ENCODE data around the gene SERPINA4. TPM values are rescaled to one million over a fixed set of nuclear protein-coding genes. Genes with fewer than 3 reads are reported as not detected.

Gene SERPINA4
- total and polyA plus RNA-seq, 2 donors: not detected

DNA sequence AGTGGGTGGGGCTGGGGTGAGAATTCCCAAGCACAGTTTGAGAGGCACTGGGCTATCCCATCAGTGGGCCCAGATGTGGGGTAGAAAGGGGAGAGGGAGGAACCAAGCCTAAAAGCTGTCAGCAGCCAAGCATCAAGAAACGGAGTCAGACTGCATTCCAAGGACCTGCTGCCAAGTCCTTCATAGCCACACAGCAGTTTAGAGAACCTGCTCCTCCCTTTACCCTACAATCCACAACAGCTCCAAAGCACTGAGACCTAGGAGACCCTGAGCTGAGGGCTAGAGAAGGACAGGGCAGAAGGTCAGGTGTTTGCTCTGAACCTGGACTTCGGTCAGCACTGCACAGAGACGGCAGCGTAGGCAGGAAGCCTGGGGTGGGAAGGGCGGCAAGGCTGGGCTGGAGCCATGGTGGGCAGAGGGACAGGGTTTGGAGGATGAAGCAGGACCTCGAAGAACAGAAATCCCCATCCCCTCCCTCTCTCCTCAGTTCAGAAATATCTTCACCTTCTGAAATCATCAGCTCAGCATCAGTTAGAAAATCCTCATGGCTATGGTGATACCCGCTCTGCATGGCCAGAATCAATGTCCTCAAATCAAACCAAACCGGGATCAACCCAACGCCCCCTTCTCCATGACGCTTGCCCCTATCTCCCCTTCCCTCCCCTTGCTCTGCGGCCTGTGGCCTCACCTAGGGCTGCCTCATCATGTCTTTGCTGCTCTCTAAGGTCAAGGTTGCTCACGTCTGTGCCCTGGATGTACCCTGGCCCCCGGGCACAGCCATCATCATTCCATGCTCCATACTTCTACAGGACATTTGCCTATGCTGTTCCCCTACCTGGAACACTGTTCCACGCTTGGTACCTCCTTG lies 12.9 kb upstream of the SERPINA4 start:
- WGBS: 88% methylated on average over 14 of the region's 14 CpGs
- no peak overlapping the region for H3K27ac ChIP-seq (ENCODE audit: low read depth)

DNA sequence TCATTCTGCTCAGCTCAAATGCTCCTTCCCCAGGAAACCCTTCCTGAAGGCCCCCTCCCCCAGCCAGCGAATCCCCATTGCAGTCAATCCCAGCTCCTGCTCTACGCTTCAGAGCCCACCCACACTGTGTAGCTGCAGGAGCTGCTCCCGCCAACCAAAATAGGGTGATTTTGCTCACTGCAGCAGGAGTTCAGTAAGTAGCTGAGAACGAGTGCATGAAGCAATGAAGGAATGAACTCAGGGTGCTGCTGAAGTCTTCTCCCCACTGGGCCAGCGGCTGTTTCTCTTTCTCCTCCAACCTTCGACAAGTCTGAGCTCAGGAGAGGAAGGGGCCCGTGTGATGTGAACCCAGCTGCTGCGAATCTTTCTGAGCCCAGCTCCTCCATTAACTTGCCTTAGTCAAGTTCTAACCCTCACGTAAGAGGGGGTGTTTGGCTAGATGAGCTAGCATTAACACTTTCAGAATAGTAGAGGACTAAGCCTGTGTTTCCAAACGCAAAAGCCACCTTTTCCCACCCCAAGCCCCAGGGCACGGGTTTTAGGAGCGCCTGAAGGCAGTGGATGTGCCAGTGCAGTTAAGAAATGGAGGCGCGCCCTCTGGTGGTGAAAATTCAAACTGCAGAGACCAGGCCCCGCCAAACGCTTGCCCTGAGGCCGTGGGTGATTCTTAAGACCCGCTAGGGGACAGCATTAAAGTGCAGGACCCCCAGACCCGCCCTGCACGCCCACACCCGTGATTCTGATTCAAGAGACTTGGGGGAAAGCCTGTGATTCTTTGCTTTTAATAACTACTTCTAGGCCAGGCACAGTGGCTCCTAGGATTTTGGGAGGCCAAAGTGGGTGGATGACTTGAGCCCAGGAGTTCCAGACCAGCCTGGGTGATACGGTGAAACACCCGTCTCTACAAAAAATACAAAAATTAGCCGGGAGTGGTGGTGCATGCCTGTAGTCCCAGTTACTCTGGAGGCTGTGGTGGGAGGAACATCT lies 11.9 kb upstream of the SERPINA4 start:
- Histone ChIP-seq H3K4me1 (ENCODE audit: insufficient read depth) (no peaks in the 10 kb centered on the region), H3K4me3 (ENCODE audit: low read depth, low read length) (no peak overlapping the region), H3K36me3 (ENCODE audit: insufficient read depth) (no peaks in the 10 kb centered on the region), H3K27ac (ENCODE audit: low read depth) (no peak overlapping the region)
- DNase-seq (ENCODE audit: extremely low spot score): no peak
- WGBS: 26% methylated on average over 24 of the region's 24 CpGs

More for the DNA sequence above, 12.9 kb upstream of the SERPINA4 start:
- Histone ChIP-seq H3K4me1 (ENCODE audit: insufficient read depth) (no peaks in the 10 kb centered on the region), H3K4me3 (ENCODE audit: low read depth, low read length) (no peak overlapping the region), H3K36me3 (ENCODE audit: insufficient read depth) (no peaks in the 10 kb centered on the region)
- no peak for DNase-seq (ENCODE audit: extremely low spot score)

DNA sequence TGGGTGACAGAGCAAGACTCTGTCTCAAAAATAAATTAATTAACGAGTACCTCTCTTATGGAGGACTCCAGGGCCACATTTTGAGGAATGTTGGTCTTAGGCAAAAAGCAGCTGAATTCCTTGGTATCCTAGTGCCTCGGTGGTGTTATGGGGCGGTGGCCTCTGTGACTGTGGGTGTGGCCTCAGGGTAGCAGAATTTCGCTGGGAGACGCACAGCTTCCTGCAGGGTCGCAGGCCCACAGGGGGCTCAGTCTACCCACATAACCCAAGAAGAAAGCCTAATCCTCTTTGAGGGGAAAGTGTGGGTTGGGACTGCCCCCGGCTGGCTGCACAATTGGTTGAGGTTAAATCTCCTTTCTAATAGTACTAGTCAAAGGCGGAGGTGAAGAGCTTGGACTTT lies 11.2 kb upstream of the SERPINA4 start:
- no peak overlapping the region for H3K27ac ChIP-seq (ENCODE audit: low read depth)
- WGBS: 72% methylated on average over 8 of the region's 8 CpGs
- no peaks in the 10 kb centered on the region for H3K36me3 ChIP-seq (ENCODE audit: insufficient read depth)

DNA sequence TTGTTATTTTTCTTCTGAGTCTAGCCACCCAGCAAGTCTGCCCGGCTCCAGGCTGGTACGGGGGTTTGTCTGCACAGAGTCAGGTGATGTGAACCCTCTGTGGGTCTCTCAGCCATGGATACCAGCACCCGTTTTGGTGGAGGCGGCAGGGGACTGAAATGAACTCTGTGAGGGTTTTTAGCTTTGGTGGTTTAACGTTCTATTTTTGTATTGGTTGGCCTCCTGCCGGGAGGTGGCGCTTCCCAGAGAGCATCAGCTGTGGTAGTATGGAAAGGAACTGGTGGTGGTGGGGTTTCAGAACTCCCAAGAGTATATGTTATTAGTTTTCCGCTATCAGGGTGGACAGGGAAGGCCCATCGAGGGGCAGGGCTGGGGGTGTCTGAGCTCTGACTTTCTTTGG lies 5.3 kb upstream of the SERPINA4 start:
- 90% methylated on average over 9 of the region's 9 CpGs for WGBS

More for the DNA sequence above, 11.2 kb upstream of the SERPINA4 start:
- Histone ChIP-seq H3K4me3 (ENCODE audit: low read depth, low read length) (no peak overlapping the region), H3K4me1 (ENCODE audit: insufficient read depth) (no peaks in the 10 kb centered on the region)
- DNase-seq (ENCODE audit: extremely low spot score): no peak

DNA sequence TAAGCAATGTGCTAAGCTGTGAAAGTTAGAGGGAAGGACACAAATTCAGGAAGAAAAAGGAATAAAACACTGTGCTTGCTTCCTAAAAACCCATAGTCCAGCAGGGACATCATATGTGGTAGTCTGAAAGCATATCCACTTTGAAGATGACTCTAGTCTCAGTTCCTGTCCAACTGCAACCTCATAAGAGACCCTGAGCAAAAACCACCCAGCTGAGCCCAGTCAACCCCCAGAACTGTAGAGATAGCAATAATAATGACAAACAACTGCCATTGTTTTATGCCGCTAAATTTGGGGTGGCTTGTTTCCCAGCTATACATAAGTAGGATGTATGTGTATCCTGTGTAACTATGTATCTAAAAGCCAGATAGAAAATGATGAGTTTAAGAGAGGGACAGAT lies 3.9 kb upstream of the SERPINA4 start:
- Histone ChIP-seq H3K4me3 (ENCODE audit: low read depth, low read length) (no peak overlapping the region), H3K36me3 (ENCODE audit: insufficient read depth) (no peaks in the 10 kb centered on the region), H3K27ac (ENCODE audit: low read depth) (no peak overlapping the region), H3K4me1 (ENCODE audit: insufficient read depth) (no peaks in the 10 kb centered on the region)
- DNase-seq (ENCODE audit: extremely low spot score): no peak
- 97% methylated on average over 1 of the region's 1 CpG for WGBS

More for the DNA sequence above, 5.3 kb upstream of the SERPINA4 start:
- Histone ChIP-seq H3K4me1 (ENCODE audit: insufficient read depth) (no peaks in the 10 kb centered on the region), H3K36me3 (ENCODE audit: insufficient read depth) (no peaks in the 10 kb centered on the region), H3K27ac (ENCODE audit: low read depth) (no peak overlapping the region), H3K4me3 (ENCODE audit: low read depth, low read length) (no peak overlapping the region)
- DNase-seq (ENCODE audit: extremely low spot score): no peak

DNA sequence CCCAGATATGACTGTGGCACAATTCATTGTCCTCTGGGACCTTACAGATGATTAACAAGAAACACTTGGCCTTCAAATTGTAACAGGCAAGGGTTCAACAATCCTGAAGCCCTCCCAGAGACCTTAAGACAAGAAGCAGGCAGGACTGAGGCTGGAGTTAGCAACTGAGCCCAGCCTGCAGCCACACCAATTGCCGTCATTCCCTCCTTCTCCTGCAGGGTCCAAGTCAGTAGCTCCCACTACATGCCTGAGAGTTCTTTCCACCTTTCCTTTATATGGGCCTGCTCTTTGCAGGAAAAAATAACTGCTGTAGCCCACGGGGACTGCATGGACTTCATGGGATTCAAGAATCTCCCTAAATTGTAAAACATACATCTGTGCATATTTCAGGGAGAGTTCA lies 2.4 kb upstream of the SERPINA4 start:
- no peak overlapping the region for H3K4me3 ChIP-seq (ENCODE audit: low read depth, low read length)
- no peak for DNase-seq (ENCODE audit: extremely low spot score)
- H3K36me3 ChIP-seq (ENCODE audit: insufficient read depth): no peaks in the 10 kb centered on the region
- WGBS: 74% methylated on average over 2 of the region's 2 CpGs
- H3K27ac ChIP-seq (ENCODE audit: low read depth): no peak overlapping the region
- H3K4me1 ChIP-seq (ENCODE audit: insufficient read depth): no peaks in the 10 kb centered on the region

DNA sequence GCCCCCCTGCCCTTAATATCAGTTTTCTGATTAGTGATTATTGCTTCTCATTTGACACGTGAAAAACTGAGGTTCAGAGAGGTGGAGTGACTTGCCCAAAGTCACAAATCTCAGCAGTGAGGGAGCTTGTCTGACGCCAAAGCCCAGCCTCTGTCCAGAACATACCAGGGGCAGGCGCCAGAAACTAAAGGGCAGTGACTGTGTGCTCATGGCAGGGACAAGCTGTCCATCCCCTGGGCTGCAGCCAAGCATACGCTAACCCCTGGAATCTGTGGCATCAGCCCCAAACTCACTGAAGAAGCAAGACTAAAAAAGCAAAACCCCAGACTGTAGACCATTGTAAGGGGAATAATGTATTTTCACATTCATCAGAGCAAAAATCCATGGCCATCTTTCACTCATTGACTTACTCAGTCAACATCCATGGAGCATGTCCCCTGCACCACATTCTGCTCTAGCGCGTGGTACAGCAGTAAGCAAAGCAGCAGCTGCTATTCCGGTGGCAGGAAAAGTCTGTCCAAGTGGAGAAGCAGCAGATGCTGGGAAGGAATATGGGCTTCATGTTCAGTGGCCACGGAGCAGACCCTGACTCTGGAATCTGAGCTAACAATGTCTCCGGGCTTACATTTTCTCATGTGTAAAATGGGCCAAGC lies 1.5 kb upstream of the SERPINA4 start:
- 73% methylated on average over 9 of the region's 9 CpGs for WGBS
- H3K4me3 ChIP-seq (ENCODE audit: low read depth, low read length): no peak overlapping the region
- no peak for DNase-seq (ENCODE audit: extremely low spot score)
- H3K27ac ChIP-seq (ENCODE audit: low read depth): no peak overlapping the region
- H3K36me3 ChIP-seq (ENCODE audit: insufficient read depth): no peaks in the 10 kb centered on the region
- no peaks in the 10 kb centered on the region for H3K4me1 ChIP-seq (ENCODE audit: insufficient read depth)

DNA sequence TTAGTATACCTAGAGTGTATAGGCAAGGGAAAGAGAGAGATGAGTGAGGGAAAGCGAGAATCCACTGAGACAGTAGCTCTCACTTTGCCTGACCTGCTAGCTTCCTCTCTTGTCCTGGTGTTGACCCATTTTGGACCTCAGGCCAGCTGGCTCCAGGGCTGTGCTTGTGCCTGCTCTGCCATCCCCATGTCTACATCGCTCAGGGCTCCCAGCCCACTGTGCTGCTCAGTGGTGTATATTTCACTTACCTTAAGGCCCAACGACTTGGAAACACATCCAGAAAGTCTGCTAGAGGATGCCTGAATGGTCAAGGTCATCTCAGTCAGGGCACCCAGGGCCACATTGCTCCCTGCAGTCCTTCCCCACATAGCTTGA lies 964 bp upstream of the SERPINA4 start:
- H3K36me3 ChIP-seq (ENCODE audit: insufficient read depth): no peaks in the 10 kb centered on the region
- H3K27ac ChIP-seq (ENCODE audit: low read depth): no peak overlapping the region
- DNase-seq (ENCODE audit: extremely low spot score): no peak
- H3K4me1 ChIP-seq (ENCODE audit: insufficient read depth): no peaks in the 10 kb centered on the region
- no peak overlapping the region for H3K4me3 ChIP-seq (ENCODE audit: low read depth, low read length)
- 71% methylated on average over 3 of the region's 3 CpGs for WGBS

DNA sequence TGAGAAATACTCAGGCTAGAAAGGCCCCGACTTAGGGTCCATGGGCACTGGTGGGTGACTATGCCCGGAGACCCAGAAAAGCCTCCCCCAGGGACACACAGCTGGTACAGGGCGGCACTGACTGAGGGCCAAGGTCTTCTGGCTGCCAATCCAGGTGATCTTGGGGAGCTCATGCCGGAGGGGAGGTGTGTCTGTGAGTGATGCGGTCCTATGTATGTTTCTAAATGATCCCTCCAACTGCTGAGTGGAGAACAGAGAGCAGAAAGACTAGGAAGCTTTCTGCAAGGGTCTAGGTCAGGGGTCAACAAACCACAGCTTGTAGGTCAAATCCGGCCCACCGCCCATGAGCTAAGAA lies 391 bp downstream of the SERPINA4 start:
- Histone ChIP-seq H3K4me3 (ENCODE audit: low read depth, low read length) (no peak overlapping the region), H3K27ac (ENCODE audit: low read depth) (no peak overlapping the region), H3K36me3 (ENCODE audit: insufficient read depth) (no peaks in the 10 kb centered on the region), H3K4me1 (ENCODE audit: insufficient read depth) (no peaks in the 10 kb centered on the region)
- 84% methylated on average over 7 of the region's 7 CpGs for WGBS
- DNase-seq (ENCODE audit: extremely low spot score): no peak

DNA sequence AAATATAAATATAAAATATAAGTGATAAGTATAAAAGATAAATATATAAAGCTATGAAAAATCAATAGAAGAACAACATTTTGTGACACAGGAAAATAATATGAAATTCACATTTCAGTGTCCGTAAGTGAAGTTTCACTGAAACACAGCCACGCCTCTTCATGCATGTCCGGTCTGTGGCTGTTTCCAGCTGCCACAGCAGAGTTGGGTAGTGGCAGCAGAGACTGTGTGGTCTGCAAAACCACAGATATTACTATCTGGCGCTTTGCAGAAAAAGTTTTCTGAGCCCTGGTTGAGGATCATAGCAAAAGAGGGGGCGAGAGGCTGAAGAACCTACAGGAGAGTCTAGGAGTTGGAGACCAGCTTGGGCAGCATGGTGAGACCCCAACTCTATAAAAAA lies 780 bp downstream of the SERPINA4 start:
- WGBS: 81% methylated on average over 5 of the region's 5 CpGs
- Histone ChIP-seq H3K36me3 (ENCODE audit: insufficient read depth) (no peaks in the 10 kb centered on the region), H3K4me3 (ENCODE audit: low read depth, low read length) (no peak overlapping the region), H3K27ac (ENCODE audit: low read depth) (no peak overlapping the region), H3K4me1 (ENCODE audit: insufficient read depth) (no peaks in the 10 kb centered on the region)
- no peak for DNase-seq (ENCODE audit: extremely low spot score)

DNA sequence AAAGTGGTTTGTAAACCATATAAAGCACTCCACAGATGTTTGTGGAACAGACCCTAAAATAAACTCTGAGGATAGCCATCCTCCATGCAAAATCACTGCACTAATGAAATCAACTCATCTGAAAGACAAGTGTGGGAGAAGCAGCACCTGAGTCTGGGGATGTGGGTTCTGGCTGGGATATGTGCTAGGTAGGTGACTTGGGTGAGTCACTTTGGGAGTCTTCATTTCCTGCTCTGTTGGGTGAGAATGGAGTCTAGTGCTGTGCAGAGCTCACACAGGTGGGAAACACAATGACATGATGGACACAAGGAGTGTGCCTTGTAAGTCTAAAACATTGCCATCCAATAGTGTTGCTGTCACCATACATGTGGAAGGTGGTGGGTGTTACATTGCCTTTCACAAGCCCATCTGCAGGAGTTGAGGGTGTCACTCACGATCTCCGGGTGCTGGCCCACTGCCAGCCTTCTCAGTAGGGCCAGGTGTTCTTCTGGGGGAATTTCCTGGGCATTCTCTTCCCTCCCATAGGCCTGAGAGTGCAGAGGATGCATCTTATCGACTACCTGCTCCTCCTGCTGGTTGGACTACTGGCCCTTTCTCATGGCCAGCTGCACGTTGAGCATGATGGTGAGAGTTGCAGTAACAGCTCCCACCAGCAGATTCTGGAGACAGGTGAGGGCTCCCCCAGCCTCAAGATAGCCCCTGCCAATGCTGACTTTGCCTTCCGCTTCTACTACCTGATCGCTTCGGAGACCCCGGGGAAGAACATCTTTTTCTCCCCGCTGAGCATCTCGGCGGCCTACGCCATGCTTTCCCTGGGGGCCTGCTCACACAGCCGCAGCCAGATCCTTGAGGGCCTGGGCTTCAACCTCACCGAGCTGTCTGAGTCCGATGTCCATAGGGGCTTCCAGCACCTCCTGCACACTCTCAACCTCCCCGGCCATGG lies 2.0 kb downstream of the SERPINA4 start:
- DNase-seq (ENCODE audit: extremely low spot score): no peak
- no peaks in the 10 kb centered on the region for H3K36me3 ChIP-seq (ENCODE audit: insufficient read depth)
- H3K4me1 ChIP-seq (ENCODE audit: insufficient read depth): no peaks in the 10 kb centered on the region
- H3K4me3 ChIP-seq (ENCODE audit: low read depth, low read length): no peak overlapping the region
- 92% methylated on average over 16 of the region's 16 CpGs for WGBS
- H3K27ac ChIP-seq (ENCODE audit: low read depth): no peak overlapping the region

DNA sequence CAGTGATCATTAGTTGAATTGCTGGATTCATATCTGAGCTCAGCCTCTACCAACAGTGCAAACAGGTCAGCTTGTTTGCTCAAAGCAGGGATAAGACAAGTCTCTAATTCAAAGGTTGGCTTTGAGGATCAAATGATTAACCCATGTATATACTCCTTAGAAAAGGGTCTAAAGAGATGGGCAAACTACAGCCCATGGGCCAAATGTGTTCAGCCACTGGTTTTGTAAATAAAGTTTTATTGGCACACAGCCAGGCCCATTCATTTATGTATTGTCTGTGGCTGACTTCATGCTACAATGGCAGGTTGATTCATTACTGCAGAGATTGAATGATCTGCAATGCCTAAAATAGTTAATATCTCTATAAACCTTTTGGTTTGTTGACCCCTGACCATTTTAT lies 3.1 kb downstream of the SERPINA4 start:
- no peaks in the 10 kb centered on the region for H3K4me1 ChIP-seq (ENCODE audit: insufficient read depth)
- no peak overlapping the region for H3K27ac ChIP-seq (ENCODE audit: low read depth)
- H3K4me3 ChIP-seq (ENCODE audit: low read depth, low read length): no peak overlapping the region
- no peaks in the 10 kb centered on the region for H3K36me3 ChIP-seq (ENCODE audit: insufficient read depth)
- no peak for DNase-seq (ENCODE audit: extremely low spot score)

DNA sequence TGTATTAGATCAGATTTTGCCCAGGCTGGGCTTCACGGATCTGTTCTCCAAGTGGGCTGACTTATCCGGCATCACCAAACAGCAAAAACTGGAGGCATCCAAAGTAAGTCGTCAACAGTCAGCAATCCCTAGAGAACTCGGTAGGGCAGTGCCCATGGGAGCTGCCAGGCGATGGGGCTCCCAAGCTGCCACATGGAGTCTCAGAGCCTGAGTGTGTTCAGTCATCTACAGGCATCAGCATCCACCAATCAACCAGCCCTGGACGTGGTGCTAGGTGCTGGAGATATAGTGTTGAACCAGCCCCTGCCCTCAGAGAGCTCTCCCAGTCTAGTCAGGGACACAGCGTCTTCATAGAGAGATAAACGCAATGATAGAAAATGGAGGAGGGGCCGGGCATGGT lies 6.9 kb downstream of the SERPINA4 start:
- no peak for DNase-seq (ENCODE audit: extremely low spot score)
- Histone ChIP-seq H3K27ac (ENCODE audit: low read depth) (no peak overlapping the region), H3K36me3 (ENCODE audit: insufficient read depth) (no peaks in the 10 kb centered on the region), H3K4me3 (ENCODE audit: low read depth, low read length) (no peak overlapping the region), H3K4me1 (ENCODE audit: insufficient read depth) (no peaks in the 10 kb centered on the region)
- 88% methylated on average over 9 of the region's 9 CpGs for WGBS

Data from urinary bladder (tissue), 4 donors.